ENCODE measurements around the gene CELF4. TPM values are rescaled to one million over a fixed set of nuclear protein-coding genes. Genes with fewer than 3 reads are reported as not detected.

CELF4 gene
- total RNA-seq, 1 donor from 2014 or later: not detected

DNA sequence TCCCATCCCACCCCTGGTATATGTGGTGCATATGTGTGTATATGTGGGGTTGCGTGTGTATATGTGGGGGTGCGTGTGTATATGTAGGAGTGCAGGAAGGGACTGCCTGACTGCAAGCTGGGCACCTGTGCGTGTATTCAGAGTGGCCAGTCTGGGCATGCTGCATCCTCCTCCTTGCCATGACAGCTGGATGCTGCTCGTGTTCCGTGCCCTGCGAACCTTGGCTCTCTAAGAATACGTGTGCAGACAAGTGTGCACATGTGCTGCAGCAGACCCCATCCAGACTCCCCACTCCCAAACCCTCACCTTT is 222.1 kb downstream of the CELF4 start:
- Histone ChIP-seq H3K4me3 (ENCODE audit: low read depth, low read length) (no peak overlapping the region), H3K36me3 (ENCODE audit: control insufficient read depth, insufficient read depth, low read length) (no peaks in the 10 kb centered on the region), H3K27me3 (ENCODE audit: control insufficient read depth, insufficient read depth, low read length) (peaks cover 29% of the 10 kb centered on the region)
- TF ChIP-seq, protein P1, sequence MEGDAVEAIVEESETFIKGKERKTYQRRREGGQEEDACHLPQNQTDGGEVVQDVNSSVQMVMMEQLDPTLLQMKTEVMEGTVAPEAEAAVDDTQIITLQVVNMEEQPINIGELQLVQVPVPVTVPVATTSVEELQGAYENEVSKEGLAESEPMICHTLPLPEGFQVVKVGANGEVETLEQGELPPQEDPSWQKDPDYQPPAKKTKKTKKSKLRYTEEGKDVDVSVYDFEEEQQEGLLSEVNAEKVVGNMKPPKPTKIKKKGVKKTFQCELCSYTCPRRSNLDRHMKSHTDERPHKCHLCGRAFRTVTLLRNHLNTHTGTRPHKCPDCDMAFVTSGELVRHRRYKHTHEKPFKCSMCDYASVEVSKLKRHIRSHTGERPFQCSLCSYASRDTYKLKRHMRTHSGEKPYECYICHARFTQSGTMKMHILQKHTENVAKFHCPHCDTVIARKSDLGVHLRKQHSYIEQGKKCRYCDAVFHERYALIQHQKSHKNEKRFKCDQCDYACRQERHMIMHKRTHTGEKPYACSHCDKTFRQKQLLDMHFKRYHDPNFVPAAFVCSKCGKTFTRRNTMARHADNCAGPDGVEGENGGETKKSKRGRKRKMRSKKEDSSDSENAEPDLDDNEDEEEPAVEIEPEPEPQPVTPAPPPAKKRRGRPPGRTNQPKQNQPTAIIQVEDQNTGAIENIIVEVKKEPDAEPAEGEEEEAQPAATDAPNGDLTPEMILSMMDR (IDR thresholded peaks at IDR 0.05; ENCODE audit: insufficient read depth, low read length, poor library complexity, severe bottlenecking): no peak
- no peak for DNase-seq (ENCODE audit: low read depth)

DNA sequence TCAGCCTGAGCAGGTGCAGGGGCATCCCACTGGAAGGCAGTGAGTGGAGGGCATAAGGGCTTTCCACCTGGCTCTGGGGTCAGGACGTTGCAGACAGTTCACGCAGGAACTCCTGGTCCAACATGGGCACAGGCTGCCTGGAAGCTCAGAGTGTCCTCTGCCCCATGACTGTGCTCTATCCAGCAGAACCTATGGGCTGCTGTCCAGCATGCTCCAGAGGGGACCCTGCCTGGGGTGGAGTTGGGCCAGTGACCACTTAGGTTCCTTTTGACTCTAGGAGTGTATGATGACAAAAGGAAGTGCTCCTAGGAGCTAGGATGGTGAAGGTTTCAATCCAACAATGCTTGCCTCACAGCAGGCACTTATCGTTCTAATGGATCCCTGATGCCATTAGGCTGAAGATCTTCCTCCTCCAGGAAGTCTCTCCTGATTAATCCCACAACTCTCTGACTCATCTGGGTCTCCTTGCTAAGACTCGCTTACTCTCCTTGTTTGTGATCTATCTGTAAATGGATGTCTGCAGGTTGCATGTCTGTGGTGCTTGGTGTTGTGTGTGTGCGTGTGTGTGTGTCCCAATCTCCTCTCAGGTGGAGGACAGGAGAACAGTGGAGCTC is 224.0 kb downstream of the CELF4 start:
- H3K36me3 ChIP-seq (ENCODE audit: control insufficient read depth, insufficient read depth, low read length): no peaks in the 10 kb centered on the region
- TF ChIP-seq, protein P1 (IDR thresholded peaks at IDR 0.05; ENCODE audit: insufficient read depth, low read length, poor library complexity, severe bottlenecking): no peak
- no peak for DNase-seq (ENCODE audit: low read depth)

DNA sequence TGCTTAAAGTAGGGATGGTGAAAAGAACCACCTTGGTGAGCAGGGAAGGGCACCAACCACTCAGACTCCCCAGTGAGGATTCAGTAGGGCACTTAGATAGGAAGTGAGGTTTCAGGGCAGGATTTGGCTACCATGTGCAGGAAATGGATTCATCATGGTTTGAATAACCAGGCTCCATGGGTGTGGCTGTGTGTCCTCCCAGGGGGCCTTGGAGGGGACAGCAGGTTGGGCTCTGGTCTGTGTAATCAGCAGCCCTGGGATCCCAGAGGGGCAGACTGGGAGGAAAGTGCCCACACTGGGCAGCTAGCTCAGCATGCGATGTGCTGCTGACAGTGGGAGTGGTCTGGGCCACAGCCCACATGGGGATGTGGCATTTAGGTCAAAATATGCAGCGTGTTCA is 224.6 kb downstream of the CELF4 start:
- no peak for DNase-seq (ENCODE audit: low read depth)
- Histone ChIP-seq H3K36me3 (ENCODE audit: control insufficient read depth, insufficient read depth, low read length) (no peaks in the 10 kb centered on the region), H3K4me3 (ENCODE audit: low read depth, low read length) (no peak overlapping the region), H3K27me3 (ENCODE audit: control insufficient read depth, insufficient read depth, low read length) (peaks cover 29% of the 10 kb centered on the region)
- TF ChIP-seq, protein P1 (IDR thresholded peaks at IDR 0.05; ENCODE audit: insufficient read depth, low read length, poor library complexity, severe bottlenecking): no peak

More for the DNA sequence above, 224.0 kb downstream of the CELF4 start:
- H3K4me3 ChIP-seq (ENCODE audit: low read depth, low read length): no peak overlapping the region
- peaks cover 29% of the 10 kb centered on the region for H3K27me3 ChIP-seq (ENCODE audit: control insufficient read depth, insufficient read depth, low read length)

DNA sequence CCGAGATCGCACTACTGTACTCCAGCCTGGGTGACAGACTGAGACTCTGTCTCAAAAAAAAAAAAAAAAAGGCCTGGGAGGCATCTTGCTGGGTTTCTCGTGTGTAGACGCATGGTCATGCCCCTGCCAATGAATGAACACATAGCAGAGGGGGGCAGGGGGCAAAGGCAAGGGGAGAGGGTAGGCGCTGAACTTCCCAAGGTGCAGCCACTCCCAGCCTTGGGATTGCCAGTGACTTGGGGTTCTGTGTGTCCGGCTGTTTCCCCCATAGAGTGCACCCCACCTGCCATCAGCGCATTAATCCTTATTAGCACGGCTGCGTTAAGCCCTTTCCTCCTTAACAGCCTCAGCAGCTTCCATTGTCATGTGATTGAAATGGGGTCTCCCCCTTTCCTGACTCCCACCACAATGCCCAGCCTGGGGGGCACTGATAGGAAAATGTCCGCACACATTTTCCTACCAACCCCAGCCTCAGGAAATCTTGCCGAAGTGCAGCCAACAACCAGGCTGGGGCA is 225.8 kb downstream of the CELF4 start:
- H3K36me3 ChIP-seq (ENCODE audit: control insufficient read depth, insufficient read depth, low read length): no peaks in the 10 kb centered on the region
- DNase-seq (ENCODE audit: low read depth): no peak
- TF ChIP-seq, protein P1 (IDR thresholded peaks at IDR 0.05; ENCODE audit: insufficient read depth, low read length, poor library complexity, severe bottlenecking): no peak

DNA sequence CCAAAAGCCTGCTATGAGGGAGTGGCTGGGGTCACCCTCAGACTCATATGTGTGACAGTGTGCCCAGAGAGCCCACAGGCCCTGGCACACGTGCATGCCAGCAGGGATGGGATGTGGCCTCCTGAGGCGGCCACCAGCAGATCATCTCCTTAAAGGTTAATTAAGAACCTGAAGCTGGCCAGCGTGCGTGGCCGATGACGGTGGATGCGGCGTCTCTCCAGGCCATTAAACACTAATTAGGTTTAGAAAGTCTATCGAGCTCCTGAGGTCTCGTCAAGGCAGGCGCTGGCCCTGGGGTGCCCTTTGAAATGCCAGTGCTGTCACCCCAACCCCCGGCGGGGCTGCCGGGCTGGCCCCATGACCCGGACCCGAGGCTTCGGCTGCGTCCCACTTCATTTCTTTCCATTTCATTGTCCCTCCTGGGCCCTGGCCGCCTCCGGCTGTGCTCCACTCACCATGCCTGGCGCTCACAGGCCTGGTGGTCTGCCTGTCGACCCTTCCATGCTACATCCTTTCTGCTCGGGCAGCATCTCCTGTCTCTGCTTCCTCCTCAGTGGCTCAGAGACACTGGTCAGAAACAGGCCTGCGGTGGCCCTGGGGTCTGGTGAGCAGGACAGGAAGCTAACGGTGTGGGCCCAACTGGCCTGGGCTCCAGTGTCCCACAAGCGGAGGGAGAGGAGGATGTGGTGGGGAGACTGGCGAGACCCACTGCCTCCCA is 228.9 kb downstream of the CELF4 start:
- DNase-seq (ENCODE audit: low read depth): no peak
- Histone ChIP-seq H3K27me3 (ENCODE audit: control insufficient read depth, insufficient read depth, low read length) (peaks cover 13% of the 10 kb centered on the region), H3K36me3 (ENCODE audit: control insufficient read depth, insufficient read depth, low read length) (no peaks in the 10 kb centered on the region)

More for the DNA sequence above, 225.8 kb downstream of the CELF4 start:
- Histone ChIP-seq H3K4me3 (ENCODE audit: low read depth, low read length) (no peak overlapping the region), H3K27me3 (ENCODE audit: control insufficient read depth, insufficient read depth, low read length) (peaks cover 23% of the 10 kb centered on the region)

More for the DNA sequence above, 228.9 kb downstream of the CELF4 start:
- TF ChIP-seq, protein P1 (IDR thresholded peaks at IDR 0.05; ENCODE audit: insufficient read depth, low read length, poor library complexity, severe bottlenecking): no peak
- H3K4me3 ChIP-seq (ENCODE audit: low read depth, low read length): no peak overlapping the region

All from kidney epithelial cell (primary cell).